Glutamatergic neuron (in vitro differentiated cells): ENCODE measurements around the gene MINK1. TPM values are rescaled to one million over a fixed set of nuclear protein-coding genes. Genes with fewer than 3 reads are reported as not detected.
A peak's percentile ranks its signal among the peaks of the same experiment; 100 is the strongest.

Source experiments
- DNase-seq: peaks from one replicate; pipeline ENCODE4 v3.0.0; 2022
- H3K27ac Mint-ChIP-seq: one replicate; pipeline ENCODE4 v1.8.0; 2020; ENCODE audit warnings: mild to moderate bottlenecking, mixed read lengths, inconsistent platforms; ENCODE audit not compliant: unreplicated experiment
- H3K27me3 Mint-ChIP-seq: one replicate; pipeline ENCODE4 v1.8.0; 2020; ENCODE audit warnings: mild to moderate bottlenecking, moderate library complexity, mixed read lengths, inconsistent platforms; ENCODE audit not compliant: unreplicated experiment
- H3K36me3 Mint-ChIP-seq: one replicate; pipeline ENCODE4 v1.8.0; 2020; ENCODE audit warnings: mild to moderate bottlenecking, mixed read lengths, inconsistent platforms; ENCODE audit not compliant: unreplicated experiment
- H3K4me1 Mint-ChIP-seq: one replicate; pipeline ENCODE4 v1.8.0; 2020; ENCODE audit warnings: mild to moderate bottlenecking, low read depth, mixed read lengths, inconsistent platforms; ENCODE audit not compliant: unreplicated experiment
- H3K4me3 Mint-ChIP-seq: one replicate; pipeline ENCODE4 v1.8.0; 2020; ENCODE audit warnings: mild to moderate bottlenecking, mixed read lengths, inconsistent platforms; ENCODE audit not compliant: unreplicated experiment
- H3K9me3 Mint-ChIP-seq: one replicate; pipeline ENCODE4 v1.8.0; 2020; ENCODE audit warnings: mild to moderate bottlenecking, moderate library complexity, mixed read lengths, inconsistent platforms; ENCODE audit not compliant: unreplicated experiment
- CTCF ChIP-seq: fragments of 200-600 bp; sonication (generic); IDR thresholded peaks from one replicate; pipeline ENCODE4 v1.5.0; 2021; ENCODE audit not compliant: partially characterized antibody, unreplicated experiment
- total RNA-seq: library from RNA; stranded (reverse); fragmentation: NEBNext Ultra II Directional; extraction: Animal tissue kit (Norgen Biotek cat#: 25700); gene quantifications from one replicate; pipeline ENCODE4 v1.2.1, GENCODE V29; 2021; ENCODE audit not compliant: unreplicated experiment

Gene MINK1
- total RNA-seq, 1 donor from 2014 or later = 130 TPM

GRCh38 chr17:4790705-4791088 is 42.4 kb upstream of the MINK1 start:
- TF ChIP-seq CTCF = no peak
- Mint-ChIP-seq H3K4me3 (peak overlapping the region; percentile 91), H3K27me3 (peaks cover 10% of the 10 kb centered on the region), H3K9me3 (peaks cover 7% of the 10 kb centered on the region), H3K36me3 (no peaks in the 10 kb centered on the region), H3K4me1 (peaks cover 12% of the 10 kb centered on the region), H3K27ac (peak overlapping the region; percentile 90)
- DNase-seq = no peak

DNA sequence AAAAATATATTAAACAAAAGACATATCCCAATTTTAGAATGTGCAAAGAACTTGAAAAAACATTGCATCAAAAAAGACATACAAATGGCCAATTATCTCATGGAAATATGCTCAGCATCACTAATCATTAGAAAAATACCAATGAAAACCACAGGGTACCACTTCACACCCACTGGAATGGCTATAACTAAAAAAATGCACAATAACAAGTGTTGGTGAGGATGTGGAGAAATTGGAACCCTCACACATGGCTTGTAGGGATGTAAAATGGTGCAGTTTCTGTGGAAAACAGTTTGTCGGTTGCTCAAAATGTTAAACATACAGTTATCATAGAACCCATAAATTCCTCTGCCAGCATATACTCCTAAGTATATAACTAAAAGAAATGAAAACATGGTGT is 38.0 kb upstream of the MINK1 start:
- Mint-ChIP-seq H3K4me3 (peak overlapping the region; percentile 42), H3K27me3 (peaks cover 5% of the 10 kb centered on the region), H3K9me3 (peaks cover 10% of the 10 kb centered on the region), H3K4me1 (peaks cover 4% of the 10 kb centered on the region), H3K27ac (no peak overlapping the region), H3K36me3 (no peaks in the 10 kb centered on the region)
- DNase-seq = no peak
- no peak for TF ChIP-seq CTCF

DNA sequence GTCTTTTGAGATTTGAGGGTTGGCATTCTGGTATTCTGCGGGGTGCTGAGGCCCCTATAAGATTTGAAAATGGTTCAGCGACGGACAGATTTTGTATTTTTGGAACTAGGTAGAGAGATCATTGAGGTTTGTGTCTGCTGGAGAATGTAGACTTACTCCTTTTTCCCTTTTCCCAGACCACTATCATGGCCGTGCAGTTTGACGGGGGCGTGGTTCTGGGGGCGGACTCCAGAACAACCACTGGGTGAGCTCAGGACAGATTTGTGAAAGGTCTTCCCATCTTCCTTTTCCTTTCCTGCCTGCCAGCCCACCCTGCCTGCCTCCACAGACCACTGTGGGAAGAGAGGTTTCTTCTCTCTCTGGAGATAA is 36.6 kb upstream of the MINK1 start:
- Mint-ChIP-seq H3K4me1 (peaks cover 3% of the 10 kb centered on the region), H3K9me3 (peaks cover 8% of the 10 kb centered on the region), H3K27ac (peak overlapping the region; percentile 96), H3K4me3 (peak overlapping the region; percentile 100), H3K27me3 (peaks cover 8% of the 10 kb centered on the region), H3K36me3 (no peaks in the 10 kb centered on the region)
- no peak for TF ChIP-seq CTCF
- peak; percentile 69 for DNase-seq

GRCh38 chr17:4800462-4801196 is 32.5 kb upstream of the MINK1 start:
- no peak overlapping the region for H3K4me3 Mint-ChIP-seq
- peaks cover 7% of the 10 kb centered on the region for H3K27me3 Mint-ChIP-seq
- no peak overlapping the region for H3K27ac Mint-ChIP-seq
- DNase-seq = no peak
- peaks cover 3% of the 10 kb centered on the region for H3K4me1 Mint-ChIP-seq
- TF ChIP-seq CTCF = no peak
- no peaks in the 10 kb centered on the region for H3K36me3 Mint-ChIP-seq
- peaks cover 9% of the 10 kb centered on the region for H3K9me3 Mint-ChIP-seq

DNA sequence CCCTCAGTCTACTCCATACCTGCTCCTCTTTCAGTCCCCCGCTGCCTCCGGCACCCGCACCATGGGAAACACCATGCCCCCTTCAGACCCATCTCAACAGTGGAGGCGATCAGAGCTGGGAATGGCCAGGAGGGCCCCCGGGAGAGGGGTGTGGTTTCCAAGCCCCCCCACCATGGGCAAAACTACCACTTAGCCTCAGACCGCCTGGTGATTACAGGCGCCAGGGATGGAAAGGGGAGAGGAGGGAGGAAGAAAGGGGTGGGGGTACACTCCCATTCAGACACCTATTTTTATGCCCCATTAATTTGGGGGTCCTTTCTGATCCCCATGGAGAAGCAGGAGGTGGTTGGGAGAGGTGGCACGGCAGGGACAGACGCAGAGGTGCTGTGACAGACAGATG is 30.9 kb upstream of the MINK1 start, which contains the start of gene C17orf114:
Gene C17orf114 (minus strand): TSS at position 101 of the 400 bp plus-strand sequence.
- DNase-seq = no peak
- Mint-ChIP-seq H3K27ac (no peak within 1 kb of the TSS), H3K4me1 (peaks cover 3% of the 10 kb centered on the region), H3K9me3 (peaks cover 7% of the 10 kb centered on the region), H3K4me3 (no peak within 1 kb of the TSS), H3K27me3 (peaks cover 12% of the 10 kb centered on the region), H3K36me3 (no peaks in the 10 kb centered on the region)
- no peak for TF ChIP-seq CTCF
